Astrocyte (in vitro differentiated cells and primary cell): ENCODE measurements around the gene COL5A2. TPM values are rescaled to one million over a fixed set of nuclear protein-coding genes. Genes with fewer than 3 reads are reported as not detected.

ENCODE experiments used
- DNase-seq: peaks from one replicate; pipeline ENCODE4 v3.0.0-alpha.2; 2010; ENCODE audit warnings: low read depth
- FAIRE-seq: peaks from 2 replicates; lab custom pipeline; 2011; peaks lifted over from hg19 to GRCh38; lab: Jason Lieb, UNC
- H2AFZ ChIP-seq: 2 replicates; pipeline ENCODE4 v1.6.0; 2012; ENCODE audit warnings: low read depth, low read length, inconsistent platforms
- H3K27ac ChIP-seq: 2 replicates; pipeline ENCODE4 v1.5.1; 2011; ENCODE audit warnings: low read depth, low read length, inconsistent platforms
- H3K27me3 ChIP-seq: 2 replicates; pipeline ENCODE4 v1.6.0; 2011; ENCODE audit warnings: low read length, inconsistent platforms; ENCODE audit not compliant: insufficient read depth
- H3K36me3 ChIP-seq: 2 replicates; pipeline ENCODE4 v1.5.1; 2011; ENCODE audit warnings: low read length, inconsistent platforms; ENCODE audit not compliant: insufficient read depth
- H3K4me1 ChIP-seq: 2 replicates; pipeline ENCODE4 v1.5.1; 2011; ENCODE audit warnings: low read length, inconsistent platforms; ENCODE audit not compliant: insufficient read depth
- H3K4me2 ChIP-seq: 2 replicates; pipeline ENCODE4 v1.6.0; 2012; ENCODE audit warnings: low read length, inconsistent platforms
- H3K4me3 ChIP-seq: 2 replicates; pipeline ENCODE4 v1.5.1; 2011; ENCODE audit warnings: low read depth, mild to moderate bottlenecking, low read length, inconsistent platforms; ENCODE audit not compliant: insufficient read depth
- H3K79me2 ChIP-seq: 2 replicates; pipeline ENCODE4 v1.6.0; 2012; ENCODE audit warnings: mild to moderate bottlenecking, low read length, inconsistent platforms; ENCODE audit not compliant: insufficient read depth
- H3K9ac ChIP-seq: 2 replicates; pipeline ENCODE4 v1.6.0; 2012; ENCODE audit warnings: mild to moderate bottlenecking, low read length, inconsistent platforms
- H3K9me3 ChIP-seq: 2 replicates; pipeline ENCODE4 v1.5.1; 2012; ENCODE audit warnings: low read depth, mild to moderate bottlenecking, low read length, inconsistent platforms; ENCODE audit not compliant: insufficient read depth
- H4K20me1 ChIP-seq: 2 replicates; pipeline ENCODE4 v1.6.0; 2012; ENCODE audit warnings: low read length, inconsistent platforms; ENCODE audit not compliant: insufficient read depth
- H3K27ac Mint-ChIP-seq: one replicate; pipeline ENCODE4 v1.8.0; 2021; ENCODE audit warnings: mild to moderate bottlenecking, mixed read lengths; ENCODE audit not compliant: unreplicated experiment
- H3K27me3 Mint-ChIP-seq: one replicate; pipeline ENCODE4 v1.8.0; 2021; ENCODE audit warnings: low read depth, mixed read lengths; ENCODE audit not compliant: unreplicated experiment
- H3K36me3 Mint-ChIP-seq: one replicate; pipeline ENCODE4 v1.8.0; 2021; ENCODE audit warnings: low read depth, mixed read lengths; ENCODE audit not compliant: unreplicated experiment
- H3K4me1 Mint-ChIP-seq: one replicate; pipeline ENCODE4 v1.8.0; 2021; ENCODE audit warnings: low read depth, mixed read lengths; ENCODE audit not compliant: unreplicated experiment
- H3K4me3 Mint-ChIP-seq: one replicate; pipeline ENCODE4 v1.8.0; 2021; ENCODE audit warnings: mild to moderate bottlenecking, moderate library complexity, mixed read lengths; ENCODE audit not compliant: unreplicated experiment
- H3K9me3 Mint-ChIP-seq: one replicate; pipeline ENCODE4 v1.8.0; 2021; ENCODE audit warnings: mild to moderate bottlenecking, mixed read lengths; ENCODE audit not compliant: unreplicated experiment
- CTCF ChIP-seq: IDR thresholded peaks from 2 replicates; pipeline ENCODE4 v1.5.1; 2011; ENCODE audit warnings: low read depth, mild to moderate bottlenecking, inconsistent platforms, low read length, moderate library complexity; ENCODE audit not compliant: insufficient read depth
- EZH2 ChIP-seq: IDR thresholded peaks from 2 replicates; pipeline ENCODE4 v1.6.1; 2012; ENCODE audit warnings: mild to moderate bottlenecking, low read length, inconsistent platforms; ENCODE audit not compliant: insufficient read depth
- total RNA-seq: library from RNA; stranded (reverse); gene quantifications from 2 replicates; pipeline ENCODE4 v1.2.1, GENCODE V29; 2021

Gene COL5A2
- total RNA-seq, 1 donor from 2014 or later = 429 TPM

GRCh38 chr2:189213250-189213649 is 33.7 kb upstream of the COL5A2 start:
- no peaks in the 10 kb centered on the region for H3K79me2 ChIP-seq
- Mint-ChIP-seq H3K27ac (no peak overlapping the region), H3K36me3 (no peaks in the 10 kb centered on the region), H3K4me3 (no peak overlapping the region), H3K9me3 (no peaks in the 10 kb centered on the region), H3K4me1 (peaks cover 31% of the 10 kb centered on the region), H3K27me3 (no peaks in the 10 kb centered on the region)
- H4K20me1 ChIP-seq = no peaks in the 10 kb centered on the region
- no peak for FAIRE-seq
- no peak overlapping the region for H3K27ac ChIP-seq
- H2AFZ ChIP-seq = no peak overlapping the region
- H3K9ac ChIP-seq = no peak overlapping the region
- no peak overlapping the region for H3K4me2 ChIP-seq
- TF ChIP-seq CTCF = no peak
- TF ChIP-seq EZH2 = no peak
- H3K9me3 ChIP-seq = no peaks in the 10 kb centered on the region
- H3K4me1 ChIP-seq = peaks cover 38% of the 10 kb centered on the region
- no peaks in the 10 kb centered on the region for H3K36me3 ChIP-seq
- H3K4me3 ChIP-seq = no peak overlapping the region
- H3K27me3 ChIP-seq = no peaks in the 10 kb centered on the region
- no peak for DNase-seq

- Mint-ChIP-seq H3K9me3 (no peaks in the 10 kb centered on the region), H3K36me3 (no peaks in the 10 kb centered on the region), H3K4me3 (peak overlapping the region; percentile 67), H3K27ac (peak overlapping the region; percentile 98), H3K4me1 (peaks cover 37% of the 10 kb centered on the region), H3K27me3 (no peaks in the 10 kb centered on the region)
- Histone ChIP-seq H2AFZ (peak overlapping the region; percentile 43), H3K4me3 (no peak overlapping the region), H3K9ac (peak overlapping the region; percentile 83), H3K79me2 (no peaks in the 10 kb centered on the region), H3K27me3 (no peaks in the 10 kb centered on the region), H3K36me3 (no peaks in the 10 kb centered on the region), H3K9me3 (no peaks in the 10 kb centered on the region), H3K4me2 (peak overlapping the region; percentile 83), H3K4me1 (peaks cover 27% of the 10 kb centered on the region), H3K27ac (peak overlapping the region; percentile 98), H4K20me1 (no peaks in the 10 kb centered on the region)
- FAIRE-seq = peak; percentile 87
- TF ChIP-seq EZH2 = no peak
- no peak for TF ChIP-seq CTCF
- peak; percentile 97 for DNase-seq
These were observed 30.9 kb upstream of the COL5A2 start for GRCh38 chr2:189210250-189211087.

GRCh38 chr2:189208254-189208653 is 28.7 kb upstream of the COL5A2 start:
- no peaks in the 10 kb centered on the region for H3K27me3 ChIP-seq
- H3K4me1 ChIP-seq = peaks cover 27% of the 10 kb centered on the region
- TF ChIP-seq CTCF (no peak), EZH2 (no peak)
- H3K36me3 ChIP-seq = no peaks in the 10 kb centered on the region
- no peak overlapping the region for H3K4me2 ChIP-seq
- no peak overlapping the region for H3K4me3 Mint-ChIP-seq
- no peaks in the 10 kb centered on the region for H3K36me3 Mint-ChIP-seq
- no peaks in the 10 kb centered on the region for H3K9me3 ChIP-seq
- DNase-seq = no peak
- no peaks in the 10 kb centered on the region for H3K9me3 Mint-ChIP-seq
- FAIRE-seq = peak; percentile 23
- peaks cover 50% of the 10 kb centered on the region for H3K4me1 Mint-ChIP-seq
- no peak overlapping the region for H3K27ac ChIP-seq
- no peaks in the 10 kb centered on the region for H3K27me3 Mint-ChIP-seq
- H3K9ac ChIP-seq = no peak overlapping the region
- no peak overlapping the region for H3K4me3 ChIP-seq
- no peaks in the 10 kb centered on the region for H3K79me2 ChIP-seq
- peak overlapping the region; percentile 79 for H3K27ac Mint-ChIP-seq
- no peaks in the 10 kb centered on the region for H4K20me1 ChIP-seq
- H2AFZ ChIP-seq = no peak overlapping the region
